Naive B cell (primary cell): ENCODE data around the gene CRYGN. TPM values are rescaled to one million over a fixed set of nuclear protein-coding genes. Genes with fewer than 3 reads are reported as not detected.
A peak's percentile ranks its signal among the peaks of the same experiment; 100 is the strongest.

Experiments used
- ATAC-seq, 2 donors: fragments of 150-1000 bp; cut with Tn5 transposase; 2 replicates each; pipeline ENCODE4 v1.10.0; 2021; ENCODE audit warnings: low read depth in 2 of 2, mild to moderate bottlenecking in 2 of 2, moderate library complexity in 2 of 2
- DNase-seq: peaks from one replicate; pipeline ENCODE4 v3.0.0; 2022
- H3K27ac Mint-ChIP-seq, 6 donors: one replicate each; pipeline ENCODE4 v1.8.0; 2020 to 2022; ENCODE audit warnings: mild to moderate bottlenecking in 6 of 6, mixed read lengths in 6 of 6, moderate library complexity in 5 of 6, inconsistent platforms in 2 of 6
- H3K27me3 Mint-ChIP-seq, 3 donors: one replicate each; pipeline ENCODE4 v1.8.0; 2021 to 2022; ENCODE audit warnings: mixed read lengths in 3 of 3, mild to moderate bottlenecking in 1 of 3
- H3K36me3 Mint-ChIP-seq, 2 donors: one replicate each; pipeline ENCODE4 v1.8.0; 2020 to 2022; ENCODE audit warnings: mixed read lengths in 2 of 2, inconsistent platforms in 1 of 2, mild to moderate bottlenecking in 1 of 2
- H3K4me1 Mint-ChIP-seq, 3 donors: one replicate each; pipeline ENCODE4 v1.8.0; 2020 to 2022; ENCODE audit warnings: mixed read lengths in 3 of 3, inconsistent platforms in 1 of 3, mild to moderate bottlenecking in 1 of 3, moderate library complexity in 1 of 3
- H3K4me3 Mint-ChIP-seq, 8 donors: one replicate each; pipeline ENCODE4 v1.8.0; 2020 to 2022; ENCODE audit warnings: mild to moderate bottlenecking in 8 of 8, mixed read lengths in 8 of 8, moderate library complexity in 8 of 8, inconsistent platforms in 2 of 8
- H3K9me3 Mint-ChIP-seq, 7 donors: one replicate each; pipeline ENCODE4 v1.8.0; 2020 to 2022; ENCODE audit warnings: mixed read lengths in 7 of 7, mild to moderate bottlenecking in 5 of 7, inconsistent platforms in 2 of 7, moderate library complexity in 1 of 7
- polyA plus RNA-seq, 6 donors: library from polyadenylated mRNA; unstranded; fragments of 300-500 nt; fragmentation: Illumina TruSeq; gene quantifications; one replicate each; pipeline ENCODE4 v1.2.3, GENCODE V29; 2021; ENCODE audit warnings: low read depth in 6 of 6

Gene CRYGN
- polyA plus RNA-seq, 6 donors from 2014 or later: not detected

- Mint-ChIP-seq H3K36me3 (no peaks in the 10 kb centered on the region), H3K9me3 (no peaks in the 10 kb centered on the region), H3K27me3 (peaks cover 0 to 10% (median 9%) of the 10 kb centered on the region in 3 donors), H3K4me3 (peak overlapping the region in 2 of 8 donors; percentile 52 to 58), H3K27ac (peak overlapping the region; percentile 50 to 97 (median 86)), H3K4me1 (peaks cover 13 to 21% (median 18%) of the 10 kb centered on the region in 3 donors)
- no peak for ATAC-seq
- DNase-seq: no peak
Measured at GRCh38 chr7:151384352-151384697, 55.6 kb downstream of the CRYGN start.

GRCh38 chr7:151383638-151384351 is 56.1 kb downstream of the CRYGN start:
- Mint-ChIP-seq H3K27me3 (peaks cover 0 to 8% (median 7%) of the 10 kb centered on the region in 3 donors), H3K4me1 (peaks cover 13 to 22% (median 21%) of the 10 kb centered on the region in 3 donors), H3K27ac (peak overlapping the region; percentile 20 to 97 (median 86)), H3K9me3 (no peaks in the 10 kb centered on the region), H3K4me3 (peak overlapping the region in 3 of 8 donors; percentile 19 to 58 (median 52)), H3K36me3 (no peaks in the 10 kb centered on the region)
- ATAC-seq: no peak
- DNase-seq: no peak

GRCh38 chr7:151382079-151382885 is 57.7 kb downstream of the CRYGN start:
- Mint-ChIP-seq H3K4me3 (peak overlapping the region; percentile 81 to 90 (median 87)), H3K27ac (peak overlapping the region; percentile 96 to 98 (median 97)), H3K27me3 (peaks cover 0 to 8% (median 7%) of the 10 kb centered on the region in 3 donors), H3K9me3 (no peaks in the 10 kb centered on the region), H3K36me3 (peaks cover 7 to 13% of the 10 kb centered on the region in 2 donors), H3K4me1 (peaks cover 13 to 29% (median 22%) of the 10 kb centered on the region in 3 donors)
- peak; percentile 81 for DNase-seq
- ATAC-seq: peak; percentile 59 to 61

GRCh38 chr7:151381348-151382078 is 58.4 kb downstream of the CRYGN start:
- peak; percentile 85 for DNase-seq
- peaks cover 13% of the 10 kb centered on the region in 2 donors for H3K36me3 Mint-ChIP-seq
- peaks cover 13 to 29% (median 22%) of the 10 kb centered on the region in 3 donors for H3K4me1 Mint-ChIP-seq
- peaks cover 0 to 7% (median 2%) of the 10 kb centered on the region in 3 donors for H3K27me3 Mint-ChIP-seq
- peak; percentile 75 to 77 for ATAC-seq
- peak overlapping the region; percentile 86 to 93 (median 88) for H3K4me3 Mint-ChIP-seq
- H3K9me3 Mint-ChIP-seq: no peaks in the 10 kb centered on the region
- H3K27ac Mint-ChIP-seq: peak overlapping the region; percentile 92 to 99 (median 98)

- Mint-ChIP-seq H3K36me3 (peaks cover 13% of the 10 kb centered on the region in 2 donors), H3K27ac (peak overlapping the region; percentile 92 to 99 (median 97)), H3K4me3 (peak overlapping the region; percentile 86 to 93 (median 88)), H3K27me3 (peaks cover 0 to 7% (median 0%) of the 10 kb centered on the region in 3 donors), H3K4me1 (peaks cover 13 to 29% (median 22%) of the 10 kb centered on the region in 3 donors), H3K9me3 (no peaks in the 10 kb centered on the region)
- peak; percentile 40 to 42 for ATAC-seq
- peak; percentile 76 for DNase-seq
Measured at GRCh38 chr7:151381098-151381347, 58.9 kb downstream of the CRYGN start.

- Mint-ChIP-seq H3K9me3 (no peaks in the 10 kb centered on the region), H3K27ac (peak overlapping the region; percentile 92 to 99 (median 97)), H3K4me3 (peak overlapping the region; percentile 86 to 93 (median 88)), H3K27me3 (peaks cover 0 to 7% (median 0%) of the 10 kb centered on the region in 3 donors), H3K36me3 (peaks cover 13 to 16% of the 10 kb centered on the region in 2 donors), H3K4me1 (peaks cover 13 to 29% (median 22%) of the 10 kb centered on the region in 3 donors)
- DNase-seq: no peak
- ATAC-seq: peak in 1 of 2 donors; percentile 1
Measured at GRCh38 chr7:151380199-151381097, 59.5 kb downstream of the CRYGN start.

- ATAC-seq: no peak
- Mint-ChIP-seq H3K4me1 (peaks cover 13 to 29% (median 22%) of the 10 kb centered on the region in 3 donors), H3K4me3 (peak overlapping the region in 7 of 8 donors; percentile 20 to 87 (median 50)), H3K9me3 (no peaks in the 10 kb centered on the region), H3K27me3 (peaks cover 0 to 7% (median 0%) of the 10 kb centered on the region in 3 donors), H3K27ac (peak overlapping the region; percentile 39 to 90 (median 84)), H3K36me3 (peaks cover 13 to 18% of the 10 kb centered on the region in 2 donors)
- DNase-seq: no peak
Measured at GRCh38 chr7:151379534-151380198, 60.3 kb downstream of the CRYGN start.

- DNase-seq (no peak), ATAC-seq (no peak)
- H3K4me3 Mint-ChIP-seq: peak overlapping the region in 7 of 8 donors; percentile 13 to 87 (median 50)
- H3K4me1 Mint-ChIP-seq: peaks cover 13 to 29% (median 22%) of the 10 kb centered on the region in 3 donors
- H3K27me3 Mint-ChIP-seq: peaks cover 0 to 7% (median 0%) of the 10 kb centered on the region in 3 donors
- peaks cover 13 to 18% of the 10 kb centered on the region in 2 donors for H3K36me3 Mint-ChIP-seq
- no peaks in the 10 kb centered on the region for H3K9me3 Mint-ChIP-seq
- peak overlapping the region; percentile 56 to 93 (median 88) for H3K27ac Mint-ChIP-seq
Measured at GRCh38 chr7:151379193-151379520, 60.8 kb downstream of the CRYGN start.

Other genes starting within 250 kb of the CRYGN start
- gene H2BK1, start 229.7 kb downstream of the CRYGN start, polyA plus RNA-seq: not detected
- gene ABCF2, start 212.9 kb downstream of the CRYGN start, polyA plus RNA-seq: 10 to 100 TPM; 23.0 to 32.6 (median 25.4) TPM
- 10 to 100 TPM; 20.4 to 43.9 (median 25.2) TPM for gene CHPF2, start 207.7 kb downstream of the CRYGN start, polyA plus RNA-seq
- 1 to 10 TPM in 1 of 6 donors, under 1 TPM in 3, not detected in 2; 0.35 to 3.1 (median 0.64) TPM for gene SMARCD3, start 191.4 kb downstream of the CRYGN start, polyA plus RNA-seq
- gene NUB1, start 98.3 kb downstream of the CRYGN start, polyA plus RNA-seq: 10 to 100 TPM; 36.5 to 89.7 (median 71.1) TPM
- gene WDR86, start 30.1 kb downstream of the CRYGN start, polyA plus RNA-seq: 1 to 10 TPM; 1.4 to 3.5 (median 1.9) TPM
- 10 to 100 TPM; 33.6 to 49.9 (median 46.6) TPM for gene RHEB, start 79.8 kb upstream of the CRYGN start, polyA plus RNA-seq